HFFc6 (cell line): ENCODE measurements around the gene RBM33. TPM values are rescaled to one million over a fixed set of nuclear protein-coding genes. Genes with fewer than 3 reads are reported as not detected.

Source experiments
- DNase-seq: peaks from one replicate; pipeline ENCODE4 v3.0.0-alpha.2; 2018
- H3K27ac Mint-ChIP-seq: 2 replicates; pipeline ENCODE4 v1.8.0; 2020; ENCODE audit warnings: mild to moderate bottlenecking, mixed read lengths
- H3K27me3 Mint-ChIP-seq: 2 replicates; pipeline ENCODE4 v1.8.0; 2021; ENCODE audit warnings: mild to moderate bottlenecking, moderate library complexity, mixed read lengths; ENCODE audit not compliant: insufficient read depth
- H3K36me3 Mint-ChIP-seq: 2 replicates; pipeline ENCODE4 v1.8.0; 2021; ENCODE audit warnings: low read depth, mixed read lengths
- H3K4me1 Mint-ChIP-seq: 2 replicates; pipeline ENCODE4 v1.8.0; 2020; ENCODE audit warnings: low read depth, mixed read lengths
- H3K4me3 Mint-ChIP-seq: 2 replicates; pipeline ENCODE4 v1.8.0; 2020; ENCODE audit warnings: mild to moderate bottlenecking, moderate library complexity, mixed read lengths
- H3K9me3 Mint-ChIP-seq: 2 replicates; pipeline ENCODE4 v1.8.0; 2020; ENCODE audit warnings: mild to moderate bottlenecking, mixed read lengths
- CTCF ChIP-seq: fragments of 200-600 bp; sonication (generic); IDR thresholded peaks from 2 replicates; pipeline ENCODE4 v1.5.0; 2021; ENCODE audit warnings: antibody characterized with exemption, mild to moderate bottlenecking
- total RNA-seq, 6 experiments: library from RNA; stranded (reverse); fragmentation: NEBNext Ultra II Directional; extraction: Animal tissue kit (Norgen Biotek cat#: 25700); gene quantifications; 2 replicates in 1 of 6; 3 replicates in 5 of 6; pipeline ENCODE4 v1.2.3, GENCODE V29; 2021

RBM33 gene
- total RNA-seq, 6 experiments from 2014 or later = 31.5 to 38.9 (median 34.5) TPM

- peaks cover 41% of the 10 kb centered on the region for H3K27me3 Mint-ChIP-seq
- peak within 1 kb of the TSS; percentile 79 for H3K4me3 Mint-ChIP-seq
- no peak within 1 kb of the TSS for H3K27ac Mint-ChIP-seq
- no peak for DNase-seq
- H3K9me3 Mint-ChIP-seq = no peaks in the 10 kb centered on the region
- TF ChIP-seq CTCF = no peak
- no peaks in the 10 kb centered on the region for H3K36me3 Mint-ChIP-seq
- H3K4me1 Mint-ChIP-seq = peaks cover 21% of the 10 kb centered on the region
These were observed 167.7 kb downstream of the RBM33 start, which contains the start of gene SHH for GRCh38 chr7:155811895-155812761. SHH (minus strand) TSS chr7:155812463; CDS start chr7:155812122, 341 bp downstream.

DNA sequence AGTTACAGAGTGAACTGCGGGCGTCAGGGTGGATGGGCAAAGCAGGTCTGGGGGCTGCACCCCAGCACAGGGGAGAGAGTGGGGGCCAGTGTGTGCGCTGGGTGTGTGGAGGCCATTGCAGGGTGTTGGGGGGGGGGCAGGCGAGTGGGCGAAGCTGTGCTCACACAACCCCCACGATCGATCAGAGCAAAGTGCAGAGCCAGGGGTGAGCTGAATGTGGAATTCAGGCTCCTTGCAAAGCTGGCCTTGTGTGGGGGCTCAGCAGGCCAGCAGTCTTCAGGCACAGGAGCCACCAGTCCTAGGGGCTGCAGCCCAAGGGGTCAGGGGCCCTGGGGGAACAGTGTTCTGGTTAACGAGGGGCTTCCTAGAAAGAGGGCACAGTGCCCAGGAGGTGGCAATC lies 168.7 kb downstream of the RBM33 start:
- no peak for DNase-seq
- Mint-ChIP-seq H3K9me3 (no peaks in the 10 kb centered on the region), H3K4me1 (peaks cover 21% of the 10 kb centered on the region), H3K36me3 (no peaks in the 10 kb centered on the region), H3K27me3 (peaks cover 35% of the 10 kb centered on the region), H3K4me3 (no peak overlapping the region), H3K27ac (no peak overlapping the region)
- no peak for TF ChIP-seq CTCF

- no peaks in the 10 kb centered on the region for H3K9me3 Mint-ChIP-seq
- H3K27ac Mint-ChIP-seq = no peak overlapping the region
- H3K36me3 Mint-ChIP-seq = no peaks in the 10 kb centered on the region
- peaks cover 35% of the 10 kb centered on the region for H3K27me3 Mint-ChIP-seq
- no peak for TF ChIP-seq CTCF
- no peak for DNase-seq
- H3K4me1 Mint-ChIP-seq = peaks cover 21% of the 10 kb centered on the region
- H3K4me3 Mint-ChIP-seq = no peak overlapping the region
These were observed 169.3 kb downstream of the RBM33 start for GRCh38 chr7:155813546-155814315.

DNA sequence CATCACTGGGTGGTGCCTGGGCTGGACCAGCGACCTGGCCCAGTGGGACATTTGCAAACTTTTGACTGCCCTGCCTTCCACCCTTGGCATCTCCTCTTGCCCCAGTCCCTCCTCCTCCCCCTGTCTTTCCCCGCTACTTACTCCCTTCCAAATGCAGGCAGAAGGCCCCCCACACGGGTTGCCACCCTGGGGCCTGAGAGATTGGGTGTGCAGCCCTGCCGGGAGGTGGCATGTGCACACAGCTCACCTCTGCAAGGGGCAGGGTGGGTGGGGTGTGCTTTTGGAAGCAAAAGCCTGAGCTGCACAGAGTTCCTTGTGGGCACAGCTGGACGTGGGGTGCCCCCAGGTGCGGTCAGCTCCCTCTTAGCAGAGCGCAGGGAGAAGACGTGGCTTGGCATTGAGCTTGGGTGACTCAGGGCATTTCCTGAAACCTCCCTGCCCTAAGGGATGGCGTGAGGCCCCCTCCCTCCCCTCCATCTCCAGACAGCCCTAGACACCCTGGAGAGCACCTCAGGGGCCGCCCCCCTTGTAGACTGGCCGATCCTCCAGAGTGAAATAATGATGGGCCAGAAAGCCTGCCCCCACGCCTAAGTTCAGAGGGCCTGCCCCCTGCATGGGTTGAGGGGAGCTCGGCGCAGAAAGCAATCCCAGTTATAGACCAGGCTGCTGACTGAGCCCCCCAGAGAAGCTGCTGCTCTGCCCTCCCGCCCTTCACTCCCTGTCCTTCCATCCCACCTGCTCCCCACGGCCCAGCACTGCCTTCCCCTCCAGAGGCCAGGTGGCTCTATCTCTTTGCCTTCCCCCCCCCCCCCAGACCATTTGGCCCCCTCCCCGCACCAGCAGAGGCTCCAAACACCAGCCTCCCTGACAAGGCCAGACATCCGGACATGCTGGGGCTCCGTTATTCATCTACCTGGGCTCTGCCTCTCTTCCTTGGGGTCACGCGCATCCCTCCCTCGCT lies 170.1 kb downstream of the RBM33 start:
- Mint-ChIP-seq H3K4me1 (peaks cover 21% of the 10 kb centered on the region), H3K36me3 (no peaks in the 10 kb centered on the region), H3K9me3 (no peaks in the 10 kb centered on the region), H3K27me3 (peaks cover 31% of the 10 kb centered on the region), H3K4me3 (no peak overlapping the region), H3K27ac (no peak overlapping the region)
- TF ChIP-seq CTCF = no peak
- DNase-seq = no peak
